ENCODE measurements around the gene GSTK1. TPM values are rescaled to one million over a fixed set of nuclear protein-coding genes. Genes with fewer than 3 reads are reported as not detected.

GSTK1 gene
- total and polyA plus RNA-seq, 9 of the 15 experiments (the other 6 are each of a cell fraction or from before 2014, with no cell fraction given): 155 to 441 (median 233) TPM

DNA sequence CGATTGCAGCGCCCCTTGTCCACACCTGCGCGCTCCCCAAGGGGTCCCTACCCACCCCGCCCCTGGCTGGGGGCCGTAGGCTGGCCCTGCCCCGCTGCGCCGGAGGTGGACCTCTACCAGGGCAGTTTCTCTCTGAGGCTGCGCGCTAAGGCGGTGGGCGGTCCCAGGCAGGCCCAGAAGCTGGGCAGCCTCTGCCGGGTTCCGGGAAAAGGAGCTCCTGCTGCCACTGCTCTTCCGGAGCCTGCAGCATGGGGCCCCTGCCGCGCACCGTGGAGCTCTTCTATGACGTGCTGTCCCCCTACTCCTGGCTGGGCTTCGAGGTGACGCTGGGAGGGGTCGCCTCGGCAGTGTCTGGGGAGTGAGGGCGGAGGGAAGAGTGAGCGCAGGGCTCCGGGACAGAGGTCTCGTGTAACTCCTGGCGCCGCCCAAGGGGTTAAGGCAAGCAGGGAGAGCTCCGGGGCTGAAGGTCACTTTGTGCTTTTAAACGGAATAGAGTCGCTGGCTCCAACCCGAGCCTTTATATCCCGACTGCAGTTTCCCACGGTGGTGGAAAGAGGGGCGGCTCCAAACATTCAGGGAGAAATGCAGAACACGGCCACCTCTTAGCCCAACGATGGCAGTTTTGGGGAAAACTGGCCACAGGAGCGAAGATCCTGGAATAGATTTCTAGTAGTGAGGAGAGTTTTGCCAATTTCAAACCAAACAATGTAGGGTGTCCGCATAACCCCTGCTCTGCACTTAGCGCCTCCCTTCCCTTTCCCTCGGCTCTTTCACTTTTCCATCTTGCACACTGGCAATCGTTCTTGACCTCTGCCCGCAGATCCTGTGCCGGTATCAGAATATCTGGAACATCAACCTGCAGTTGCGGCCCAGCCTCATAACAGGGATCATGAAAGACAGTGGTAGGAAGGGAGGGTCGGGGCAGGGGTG, at the start of gene GSTK1 (continued):
- TF ChIP-seq SNAPC5 (CRISPR knock-in tag; IDR thresholded peaks at IDR 0.05): no peak
- TF ChIP-seq, protein P1, sequence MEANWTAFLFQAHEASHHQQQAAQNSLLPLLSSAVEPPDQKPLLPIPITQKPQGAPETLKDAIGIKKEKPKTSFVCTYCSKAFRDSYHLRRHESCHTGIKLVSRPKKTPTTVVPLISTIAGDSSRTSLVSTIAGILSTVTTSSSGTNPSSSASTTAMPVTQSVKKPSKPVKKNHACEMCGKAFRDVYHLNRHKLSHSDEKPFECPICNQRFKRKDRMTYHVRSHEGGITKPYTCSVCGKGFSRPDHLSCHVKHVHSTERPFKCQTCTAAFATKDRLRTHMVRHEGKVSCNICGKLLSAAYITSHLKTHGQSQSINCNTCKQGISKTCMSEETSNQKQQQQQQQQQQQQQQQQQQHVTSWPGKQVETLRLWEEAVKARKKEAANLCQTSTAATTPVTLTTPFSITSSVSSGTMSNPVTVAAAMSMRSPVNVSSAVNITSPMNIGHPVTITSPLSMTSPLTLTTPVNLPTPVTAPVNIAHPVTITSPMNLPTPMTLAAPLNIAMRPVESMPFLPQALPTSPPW (CRISPR knock-in tag; IDR thresholded peaks at IDR 0.05): peak; percentile 74
- TF ChIP-seq BRD9 (IDR thresholded peaks at IDR 0.05; ENCODE audit: low read depth, partially characterized antibody): peak; percentile 61
- no peak for TF ChIP-seq YBX1 (IDR thresholded peaks at IDR 0.05)
- peak; percentile 73 for TF ChIP-seq SMAD4 (CRISPR knock-in tag; conservative IDR thresholded peaks at IDR 0.05)
- TF ChIP-seq SMAD3 (CRISPR knock-in tag; conservative IDR thresholded peaks at IDR 0.05): peak; percentile 77; the same call in 1 of the 2 replicates
- TF ChIP-seq WHSC1 (IDR thresholded peaks at IDR 0.05; ENCODE audit: low read length): no peak
- peak in 2 of 3 experiments; percentile 28 to 68 for TF ChIP-seq YY1 (IDR thresholded peaks at IDR 0.05; ENCODE audit: borderline replicate concordance in 1 of 3, control insufficient read depth in 1 of 3, extremely low read depth in 1 of 3, insufficient read depth in 3 of 3, insufficient read length in 1 of 3, insufficient replicate concordance in 2 of 3, low read depth in 1 of 3, low read length in 2 of 3)
- TF ChIP-seq MAX (CRISPR knock-in tag; IDR thresholded peaks at IDR 0.05): peak; percentile 47; the same call in 1 of the 2 replicates
- TF ChIP-seq, protein P2, sequence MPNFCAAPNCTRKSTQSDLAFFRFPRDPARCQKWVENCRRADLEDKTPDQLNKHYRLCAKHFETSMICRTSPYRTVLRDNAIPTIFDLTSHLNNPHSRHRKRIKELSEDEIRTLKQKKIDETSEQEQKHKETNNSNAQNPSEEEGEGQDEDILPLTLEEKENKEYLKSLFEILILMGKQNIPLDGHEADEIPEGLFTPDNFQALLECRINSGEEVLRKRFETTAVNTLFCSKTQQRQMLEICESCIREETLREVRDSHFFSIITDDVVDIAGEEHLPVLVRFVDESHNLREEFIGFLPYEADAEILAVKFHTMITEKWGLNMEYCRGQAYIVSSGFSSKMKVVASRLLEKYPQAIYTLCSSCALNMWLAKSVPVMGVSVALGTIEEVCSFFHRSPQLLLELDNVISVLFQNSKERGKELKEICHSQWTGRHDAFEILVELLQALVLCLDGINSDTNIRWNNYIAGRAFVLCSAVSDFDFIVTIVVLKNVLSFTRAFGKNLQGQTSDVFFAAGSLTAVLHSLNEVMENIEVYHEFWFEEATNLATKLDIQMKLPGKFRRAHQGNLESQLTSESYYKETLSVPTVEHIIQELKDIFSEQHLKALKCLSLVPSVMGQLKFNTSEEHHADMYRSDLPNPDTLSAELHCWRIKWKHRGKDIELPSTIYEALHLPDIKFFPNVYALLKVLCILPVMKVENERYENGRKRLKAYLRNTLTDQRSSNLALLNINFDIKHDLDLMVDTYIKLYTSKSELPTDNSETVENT (CRISPR knock-in tag; IDR thresholded peaks at IDR 0.05): peak; percentile 87
- TF ChIP-seq GTF2E2 (tag; IDR thresholded peaks at IDR 0.05): peak; percentile 87
- peak; percentile 54; the same call in 1 of the 2 replicates for TF ChIP-seq GABPB1 (CRISPR knock-in tag; IDR thresholded peaks at IDR 0.05)
- TF ChIP-seq ZBTB33 (CRISPR knock-in tag; IDR thresholded peaks at IDR 0.05): peak; percentile 64
- TF ChIP-seq ZNF124 (CRISPR knock-in tag; IDR thresholded peaks at IDR 0.05): no peak
- TF ChIP-seq NR4A1 (CRISPR knock-in tag; IDR thresholded peaks at IDR 0.05): no peak
- TF ChIP-seq NR4A1 (tag; IDR thresholded peaks at IDR 0.05): 0 out of 2 replicates have a peak, but pooled peaks have one; percentile 34
- TF ChIP-seq ETV1 (tag; conservative IDR thresholded peaks at IDR 0.05; ENCODE audit: low read depth): peak; percentile 89
- TF ChIP-seq TSC22D4 (tag; IDR thresholded peaks at IDR 0.05): no peak
- no peak for TF ChIP-seq RBM22 (IDR thresholded peaks at IDR 0.05; ENCODE audit: low read depth, low read length, poor library complexity, severe bottlenecking)
- TF ChIP-seq ZNF184 (CRISPR knock-in tag; IDR thresholded peaks at IDR 0.05): no peak

Measured in K562 (cell line).